HG03135 (cell line): Measurements from ENCODE around the gene MFGE8.
A peak's percentile ranks its signal among the peaks of the same experiment; 100 is the strongest.

Experiments
- ATAC-seq: cut with Tn5 transposase; IDR thresholded peaks from one replicate; pipeline ENCODE4 v1.9.1; 2021; ENCODE audit warnings: mild to moderate bottlenecking, moderate library complexity; ENCODE audit not compliant: unreplicated experiment

Gene MFGE8

GRCh38 chr15:88920186-88920891 is 7.2 kb upstream of the MFGE8 start:
- ATAC-seq, result no peak

- no peak for ATAC-seq
These were observed 5.6 kb upstream of the MFGE8 start for GRCh38 chr15:88918738-88919137.

- no peak for ATAC-seq
These were observed 4.6 kb upstream of the MFGE8 start for GRCh38 chr15:88917760-88918159.

- no peak for ATAC-seq
These were observed 2.2 kb upstream of the MFGE8 start for GRCh38 chr15:88915354-88915753.

GRCh38 chr15:88913850-88914169 is 631 bp upstream of the MFGE8 start:
- ATAC-seq, result no peak

GRCh38 chr15:88912500-88912921 is 668 bp downstream of the MFGE8 start:
- ATAC-seq, result no peak

GRCh38 chr15:88911766-88912118 is 1.4 kb downstream of the MFGE8 start:
- no peak for ATAC-seq

- no peak for ATAC-seq
These were observed 3.0 kb downstream of the MFGE8 start for GRCh38 chr15:88909956-88910831.

GRCh38 chr15:88908697-88909621 is 4.2 kb downstream of the MFGE8 start:
- ATAC-seq, result no peak

GRCh38 chr15:88908123-88908522 is 5.1 kb downstream of the MFGE8 start:
- no peak for ATAC-seq

- no peak for ATAC-seq
These were observed 6.1 kb downstream of the MFGE8 start for GRCh38 chr15:88907111-88907510.

GRCh38 chr15:88906551-88906950 is 6.6 kb downstream of the MFGE8 start:
- ATAC-seq, result no peak

GRCh38 chr15:88906130-88906529 is 7.0 kb downstream of the MFGE8 start:
- ATAC-seq, result no peak

- no peak for ATAC-seq
These were observed 7.6 kb downstream of the MFGE8 start for GRCh38 chr15:88905576-88905975.

- peak; percentile 64 for ATAC-seq
These were observed 8.4 kb downstream of the MFGE8 start for GRCh38 chr15:88904624-88905327.

GRCh38 chr15:88904257-88904623 is 8.9 kb downstream of the MFGE8 start:
- no peak for ATAC-seq

- ATAC-seq, result no peak
These were observed 10.3 kb downstream of the MFGE8 start for GRCh38 chr15:88902846-88903245.

GRCh38 chr15:88902221-88902835 is 10.9 kb downstream of the MFGE8 start:
- ATAC-seq, result no peak

GRCh38 chr15:88901508-88902220 is 11.5 kb downstream of the MFGE8 start:
- ATAC-seq, result no peak

GRCh38 chr15:88900982-88901418 is 12.2 kb downstream of the MFGE8 start:
- ATAC-seq, result no peak
